Colon (tissue), 2 donors: ENCODE measurements around the gene CWC22.
"Not testable (repeated sequence)": the region's sequence is repeated elsewhere in the genome, so short reads cannot be mapped to it uniquely, and the experiment has no call there.

Source experiments
- FAIRE-seq: peaks from 2 replicates; lab custom pipeline; 2012; peaks lifted over from hg19 to GRCh38; lab: Jason Lieb, UNC
- donor health status: control.
- donor health status: control.

Gene CWC22

DNA sequence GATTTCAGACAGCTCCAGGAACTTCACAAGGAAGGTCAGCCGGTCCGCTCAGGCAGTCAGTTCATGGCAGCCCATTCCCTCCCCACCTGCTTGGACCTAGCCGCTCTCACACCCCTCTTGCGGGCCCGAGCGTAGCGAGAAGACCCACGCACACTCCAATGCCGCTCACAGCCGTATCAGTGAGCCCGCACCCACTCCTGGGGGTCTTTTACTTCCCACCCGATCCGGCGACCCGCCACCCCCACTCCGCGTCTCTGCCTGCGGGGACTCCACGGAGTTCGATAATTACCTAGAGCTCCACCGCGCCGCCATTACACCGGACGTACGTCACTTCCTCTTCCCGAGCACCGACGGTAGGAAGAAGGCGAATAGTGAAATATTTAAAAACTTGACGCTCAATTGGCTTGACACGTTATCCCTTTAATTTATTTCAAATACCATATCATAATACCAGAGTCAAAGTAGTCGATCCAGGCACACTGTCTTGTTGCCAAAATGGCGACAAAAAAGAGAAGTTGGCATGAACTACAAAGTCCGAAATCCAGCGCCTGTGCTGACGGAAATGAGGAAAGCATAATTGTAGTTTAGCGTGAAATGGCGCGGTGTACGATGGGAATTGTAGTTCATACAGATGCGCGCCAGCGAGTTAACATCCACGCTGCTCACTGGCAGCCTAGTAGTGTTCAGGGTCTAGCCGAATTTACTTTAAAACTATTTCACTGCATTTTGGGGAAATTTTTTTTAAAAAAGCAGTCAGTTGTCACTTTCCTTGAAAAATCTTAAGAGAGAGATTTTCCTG lies at the start of gene CWC22:
Gene CWC22 (minus strand): TSS at position 517 of the 799 bp plus-strand sequence. CDS start 13,956 bp downstream, outside the sequence.
- peak; percentile 87 for FAIRE-seq

DNA sequence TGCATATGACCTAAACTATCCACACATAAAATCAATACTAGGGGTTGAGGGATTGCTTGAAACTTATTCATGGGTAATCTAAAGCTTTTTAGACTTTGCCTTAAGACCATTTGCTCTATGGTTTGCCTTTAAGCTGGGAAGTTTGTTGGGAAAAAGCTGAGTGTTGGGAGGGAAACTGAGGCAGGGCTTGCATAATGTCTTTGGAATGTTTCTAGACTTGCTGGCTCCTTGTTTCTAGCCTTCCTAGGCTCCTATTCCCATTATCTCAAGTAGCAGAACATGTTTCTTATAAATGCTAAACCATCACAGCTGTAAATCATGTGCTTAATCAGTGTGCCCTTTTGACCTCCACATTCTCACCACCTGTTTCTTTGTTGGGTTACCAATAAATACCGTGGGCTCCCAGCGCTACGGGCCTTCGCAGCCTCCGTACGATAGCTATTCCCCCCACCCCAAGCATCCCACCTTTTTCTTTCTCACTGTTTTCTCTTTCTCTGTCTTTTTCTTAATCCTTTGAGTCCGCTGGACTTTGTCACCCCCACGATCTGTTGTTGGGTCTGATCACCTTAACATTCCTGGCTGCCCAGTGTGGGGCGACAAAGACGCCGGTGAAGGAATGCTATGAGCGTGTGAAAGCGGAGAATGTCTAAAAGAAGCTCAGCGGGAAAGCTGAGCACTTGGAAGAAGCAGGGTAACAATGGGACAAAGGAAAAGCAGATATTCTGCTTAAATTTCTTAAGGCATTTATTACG lies 49.4 kb upstream of the CWC22 start:
- no peak for FAIRE-seq

DNA sequence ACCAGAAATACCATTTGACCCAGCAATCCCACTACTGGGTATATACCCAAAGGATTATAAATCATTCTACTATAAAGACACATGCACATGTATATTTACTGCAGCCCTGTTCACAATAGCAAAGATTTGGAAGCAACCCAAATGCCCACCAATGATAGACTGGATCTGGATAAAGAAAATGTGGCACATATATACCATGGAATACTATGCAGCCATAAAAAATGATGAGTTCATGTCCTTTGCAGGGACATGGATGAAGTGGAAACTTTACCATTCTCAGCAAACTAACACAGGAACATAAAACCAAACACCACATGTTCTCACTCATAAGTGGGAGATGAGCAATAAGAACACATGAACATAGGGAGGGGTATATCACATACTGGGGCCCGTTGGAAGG lies 47.5 kb upstream of the CWC22 start:
- not testable (repeated sequence) for FAIRE-seq

DNA sequence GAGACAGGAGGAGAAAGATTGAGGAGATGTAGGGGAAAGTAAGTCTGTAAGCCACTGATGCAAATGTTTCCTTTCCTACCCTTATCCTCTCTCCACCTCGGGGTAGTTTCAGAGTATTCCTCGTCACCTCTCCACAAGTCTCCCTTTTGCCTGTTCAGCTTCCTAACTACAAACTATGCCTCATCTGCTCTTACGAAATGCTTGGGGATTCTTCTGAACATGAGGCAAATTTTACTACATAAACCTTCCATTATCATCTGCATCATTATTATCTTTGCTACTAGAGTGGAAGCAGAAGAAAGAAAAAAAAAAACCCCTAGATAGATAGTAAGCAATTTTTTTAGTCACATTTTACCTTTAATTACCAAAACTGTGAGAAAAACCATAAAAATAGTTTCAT lies 43.1 kb upstream of the CWC22 start:
- no peak for FAIRE-seq

DNA sequence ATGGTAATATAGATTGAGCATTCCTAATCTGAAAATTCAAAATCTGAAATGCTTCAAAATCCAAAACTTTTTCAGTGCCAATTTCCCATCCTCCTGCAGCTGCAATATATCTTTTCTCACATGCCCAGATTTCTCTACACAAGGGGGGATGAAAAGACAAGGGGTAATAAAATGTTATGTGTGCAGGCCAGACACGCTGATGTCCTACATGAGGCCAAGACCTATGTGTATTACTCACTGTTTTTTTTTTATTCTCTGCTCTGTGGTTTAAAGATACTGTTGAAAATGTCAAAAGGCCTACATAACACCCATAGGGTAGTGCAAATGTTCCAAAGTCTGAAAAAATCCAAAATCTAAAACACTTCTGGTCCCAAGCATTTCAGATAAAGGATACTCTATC lies 41.2 kb upstream of the CWC22 start:
- FAIRE-seq = no peak

DNA sequence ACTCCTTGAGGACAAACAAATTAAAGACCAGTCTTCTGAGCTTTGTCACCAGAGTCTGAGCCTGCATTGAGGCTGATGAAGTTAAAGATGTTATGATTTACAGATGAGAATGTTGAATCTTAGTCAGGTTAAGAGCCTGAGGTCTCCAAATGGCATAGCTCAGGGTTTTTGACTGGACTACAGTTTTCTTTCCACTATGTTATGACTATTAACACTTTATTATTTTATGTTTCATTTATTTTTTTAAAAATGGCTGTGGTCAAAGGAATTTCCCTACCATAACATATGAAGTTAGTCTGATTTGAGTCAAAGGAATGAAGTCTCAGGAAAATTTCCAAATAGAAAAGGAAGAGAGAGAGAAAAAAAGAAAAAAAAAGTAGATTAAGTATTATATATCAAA lies 39.7 kb upstream of the CWC22 start:
- FAIRE-seq = no peak

DNA sequence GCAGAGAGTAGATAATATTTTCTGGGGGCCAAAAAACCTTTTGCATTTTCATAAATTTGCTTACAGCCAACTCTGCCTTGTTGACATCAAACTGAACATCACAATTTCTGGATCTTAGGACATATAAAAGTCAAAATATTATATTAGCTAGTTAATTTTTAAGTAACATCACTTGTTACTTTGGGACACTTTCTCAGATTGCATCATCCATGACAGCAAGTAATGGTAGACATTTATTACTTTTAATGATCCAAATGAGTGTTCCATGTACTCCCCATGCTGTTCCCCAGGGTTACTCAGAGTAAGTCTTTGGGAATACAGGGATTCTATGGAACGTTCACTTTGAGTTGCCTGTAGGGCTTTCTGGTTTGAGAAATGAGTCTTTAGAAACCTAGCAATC lies 39.1 kb upstream of the CWC22 start:
- no peak for FAIRE-seq

DNA sequence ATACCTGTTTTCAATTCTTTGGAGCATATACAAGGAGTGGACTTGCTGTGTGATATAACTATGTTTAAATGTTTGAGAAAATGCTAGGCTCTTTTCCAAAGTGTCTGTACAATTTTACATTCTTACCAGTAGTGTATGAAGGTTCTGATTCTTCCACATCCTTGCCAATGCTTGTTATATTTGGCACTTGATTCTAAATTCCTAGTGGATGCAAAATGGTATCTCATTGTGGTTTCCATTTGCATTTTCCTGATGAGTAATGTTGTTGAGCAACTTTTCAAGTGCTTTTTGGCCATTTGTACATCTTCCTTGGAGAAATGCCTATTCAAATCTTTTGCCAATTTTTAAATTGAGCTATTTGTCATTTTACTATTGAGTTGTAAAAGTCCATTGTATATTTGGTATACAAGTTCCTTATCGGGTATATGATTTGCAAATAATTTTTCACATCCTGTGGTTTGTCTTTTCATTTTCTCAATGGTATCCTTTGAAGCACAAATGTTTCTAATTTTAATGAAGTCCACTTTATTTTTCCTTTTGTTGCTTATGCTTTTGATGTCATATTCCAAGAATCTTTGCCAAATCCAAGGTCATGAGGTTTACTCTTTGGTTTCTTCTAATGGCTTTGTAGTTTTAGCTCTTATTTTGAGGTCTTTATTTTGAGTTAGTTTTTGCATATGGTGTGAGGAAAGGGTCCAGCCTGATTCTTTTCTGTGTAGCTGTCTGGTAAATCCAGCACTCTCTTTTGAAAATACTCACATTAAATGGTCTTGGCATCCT lies 33.2 kb upstream of the CWC22 start:
- FAIRE-seq = no peak

DNA sequence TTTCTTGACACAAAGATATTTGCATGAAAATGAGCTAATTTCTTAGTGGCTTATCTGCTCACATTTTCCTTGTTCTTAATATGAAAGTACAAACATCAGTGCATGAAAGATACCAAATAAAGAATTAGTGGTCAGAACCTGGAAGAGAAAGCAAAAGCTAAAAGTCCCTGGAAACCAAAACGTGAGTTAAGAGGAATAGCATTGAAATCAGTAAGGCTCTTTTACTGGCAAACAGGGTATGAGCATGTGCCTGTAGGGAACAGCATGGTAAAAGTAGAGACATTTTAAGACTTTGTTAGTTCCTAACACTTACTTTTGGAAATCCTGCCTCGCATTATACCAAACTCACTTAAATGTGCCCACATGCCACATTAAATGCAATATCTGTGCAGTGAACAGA lies 31.9 kb upstream of the CWC22 start:
- FAIRE-seq = no peak

DNA sequence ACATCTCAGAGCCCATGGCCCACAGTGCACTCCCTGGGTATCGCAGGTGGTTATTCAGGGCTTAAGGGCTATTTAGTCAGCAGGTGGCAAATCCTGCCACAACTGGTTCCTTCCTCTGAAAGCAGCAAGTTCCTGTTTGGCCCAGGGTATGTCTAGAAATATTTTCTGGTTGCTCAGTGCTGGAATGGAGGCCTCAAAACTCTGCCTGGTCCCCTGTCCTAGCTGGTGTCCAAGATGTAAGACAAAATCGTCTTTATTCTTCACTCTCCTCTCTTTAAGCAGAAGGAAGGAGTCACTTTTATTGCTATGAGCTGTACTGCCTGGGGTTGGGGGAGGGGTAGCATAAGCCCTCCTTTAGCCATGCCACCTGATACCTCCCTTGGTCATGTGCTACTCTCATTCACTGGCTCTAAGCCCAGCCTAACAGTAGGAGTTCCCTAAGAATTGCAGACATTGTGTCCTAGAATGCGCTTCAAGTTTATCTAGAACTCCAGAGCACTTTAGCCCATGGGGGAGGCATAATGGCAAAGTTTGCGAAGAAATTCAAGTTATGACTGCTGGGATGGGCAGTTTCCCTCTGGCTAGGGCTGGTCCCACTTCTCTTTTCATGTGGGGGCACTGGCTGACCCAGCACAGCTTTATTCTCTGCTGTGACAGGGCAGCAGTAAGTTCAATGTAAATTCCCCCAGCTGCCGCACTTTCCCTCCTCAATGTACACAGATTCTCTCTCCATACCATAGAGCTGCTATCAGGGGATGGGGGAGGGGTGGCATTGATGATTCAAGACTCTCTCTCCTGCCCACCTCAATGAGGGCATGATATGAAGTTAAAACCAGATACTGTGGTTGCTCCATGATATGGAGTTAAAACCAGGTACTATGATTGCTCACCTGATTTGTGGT lies 27.1 kb upstream of the CWC22 start:
- no peak for FAIRE-seq

DNA sequence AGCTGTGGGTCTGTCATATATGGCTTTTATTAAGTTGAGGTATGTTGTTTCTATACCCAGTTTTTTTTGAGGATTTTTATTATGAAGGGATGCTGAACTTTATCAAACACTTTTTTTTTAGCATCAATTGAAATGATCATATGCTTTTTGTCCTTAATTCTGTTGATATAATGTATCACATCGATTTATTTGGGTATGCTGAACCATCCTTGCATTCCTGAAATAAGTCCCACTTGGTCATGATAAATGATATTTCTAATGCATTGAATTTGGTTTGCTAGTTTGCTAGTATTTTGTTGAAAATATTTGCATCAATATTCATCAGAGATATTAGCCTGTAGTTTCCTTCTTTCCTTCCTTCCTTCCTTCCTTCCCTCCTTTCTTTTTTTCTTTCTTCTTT lies 22.5 kb upstream of the CWC22 start:
- FAIRE-seq = no peak

DNA sequence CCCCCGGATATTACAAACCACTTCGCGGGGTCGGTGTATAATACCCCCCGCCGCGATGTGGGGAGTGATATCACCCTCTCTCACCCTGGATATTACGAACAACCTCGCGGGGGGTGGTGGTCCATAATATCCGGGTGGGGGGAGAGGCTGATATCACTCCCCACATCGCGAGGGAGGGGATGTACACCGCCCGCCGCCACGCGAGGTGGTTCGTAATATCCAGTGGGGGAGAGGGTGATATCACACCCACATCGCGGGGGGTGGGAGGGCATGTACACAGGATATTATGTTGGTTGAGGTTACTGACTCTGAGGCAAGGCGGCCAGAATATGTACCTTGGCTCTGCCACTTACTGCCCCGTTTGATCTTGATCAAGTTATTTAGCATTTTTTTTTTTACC lies 14.8 kb upstream of the CWC22 start:
- FAIRE-seq = no peak

DNA sequence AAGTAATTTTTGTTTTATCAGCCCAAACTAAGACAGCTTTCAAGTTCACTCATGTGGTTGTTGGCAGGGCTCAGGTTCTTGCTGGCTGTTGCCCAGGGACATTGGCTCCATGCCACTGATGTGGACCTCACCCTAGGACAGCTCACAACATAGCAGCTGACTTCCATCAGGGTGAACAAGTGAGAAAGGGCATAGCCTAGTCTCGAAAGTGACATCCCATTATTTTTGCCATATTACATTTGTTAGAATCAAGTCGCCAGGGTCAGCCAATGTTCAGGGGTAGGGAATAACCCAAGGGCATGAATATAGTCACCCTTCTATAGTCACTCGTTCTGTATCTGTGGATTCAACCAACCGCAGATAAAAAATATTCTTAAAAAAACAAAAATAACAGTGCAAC lies 10.7 kb upstream of the CWC22 start:
- no peak for FAIRE-seq

DNA sequence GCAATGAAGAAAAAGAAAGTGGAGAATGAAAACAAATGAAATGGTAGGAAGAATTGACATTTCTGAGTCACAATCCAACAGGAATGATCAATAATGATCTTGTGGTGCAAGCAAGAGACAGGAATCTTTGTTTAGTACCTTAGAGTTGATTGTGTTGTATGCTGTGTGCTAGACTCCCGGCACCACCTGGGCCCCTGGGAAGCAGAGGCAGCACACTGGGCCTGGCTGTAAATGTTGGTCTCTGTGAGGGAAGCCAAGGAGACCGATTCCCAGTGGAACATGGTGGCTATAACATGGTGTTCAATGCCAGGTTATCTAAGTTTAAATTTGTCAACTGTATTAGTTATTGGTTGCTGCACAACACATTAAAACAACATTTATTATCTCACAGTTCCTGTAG lies 9.8 kb upstream of the CWC22 start:
- FAIRE-seq = no peak

DNA sequence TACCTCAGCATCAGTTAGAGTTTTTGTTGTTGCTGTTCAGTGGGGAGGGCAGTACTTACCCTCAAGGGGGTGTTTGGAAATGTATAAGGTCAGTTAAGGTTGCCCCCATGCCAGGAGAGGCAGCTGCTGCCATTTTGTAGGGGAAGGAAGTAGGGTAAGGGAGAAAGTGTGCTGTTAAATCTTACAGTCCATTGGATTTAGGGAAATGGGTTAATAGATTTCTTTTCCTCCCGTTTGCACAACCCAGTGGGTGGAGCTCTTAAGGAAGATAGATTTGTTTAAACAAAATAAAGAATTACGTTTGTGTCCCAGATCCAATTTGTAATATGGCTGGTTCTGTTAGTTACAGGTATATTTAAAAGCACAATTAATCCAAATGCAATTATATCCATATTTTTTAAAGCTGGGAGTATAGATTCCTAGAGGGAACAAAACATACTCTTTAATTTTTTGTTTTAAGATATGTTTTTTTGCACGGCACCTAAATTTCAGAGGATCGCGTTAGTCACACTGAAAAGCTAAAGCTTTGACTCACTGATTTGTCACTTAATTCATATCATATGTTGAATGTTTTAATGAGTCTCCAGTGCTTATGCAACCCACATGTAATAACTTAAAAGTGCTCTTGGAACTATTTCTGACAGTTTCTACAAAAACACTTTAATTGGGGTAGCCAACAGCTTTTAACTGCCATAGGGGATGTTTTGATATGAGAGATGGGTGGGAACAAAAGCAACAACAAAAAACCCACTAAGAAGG lies 9.0 kb upstream of the CWC22 start:
- FAIRE-seq = no peak

DNA sequence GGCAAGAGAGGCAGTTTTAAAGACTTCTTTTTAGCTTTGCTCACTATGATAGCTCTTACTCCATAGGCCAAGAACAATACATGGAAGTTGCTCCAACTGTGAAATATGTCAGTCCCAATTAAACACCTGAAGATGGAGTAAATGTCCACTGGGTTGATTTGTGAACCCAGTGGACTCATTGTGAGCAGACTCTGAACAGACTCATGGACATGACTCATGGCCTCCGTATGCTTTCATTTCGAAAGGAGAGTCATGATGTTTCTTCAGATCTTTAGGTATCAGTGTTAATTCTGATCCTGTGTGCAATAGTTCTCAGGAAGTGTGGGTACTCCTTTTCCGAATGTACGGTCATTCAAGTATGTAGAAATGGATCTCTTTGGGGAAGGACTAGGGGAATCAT lies 5.4 kb upstream of the CWC22 start:
- FAIRE-seq = no peak

DNA sequence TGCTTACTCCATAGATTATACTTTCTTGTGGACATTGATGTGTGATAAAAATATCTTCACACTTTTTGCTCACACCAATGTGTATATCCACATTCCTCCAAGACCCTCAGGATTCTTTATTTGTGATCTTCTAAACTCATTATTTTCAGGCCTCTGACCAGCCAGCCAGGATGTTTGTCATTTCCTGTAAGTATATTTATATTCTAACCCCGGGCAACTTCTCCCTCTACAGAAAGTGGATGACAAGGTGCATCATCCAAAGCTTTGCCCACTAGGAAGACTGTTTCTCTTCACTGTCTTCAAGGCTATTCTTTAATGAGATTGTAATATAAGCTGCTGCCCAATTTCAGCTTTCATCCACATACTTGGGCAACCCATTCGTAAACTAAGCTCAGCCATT lies 3.6 kb upstream of the CWC22 start:
- FAIRE-seq = no peak

DNA sequence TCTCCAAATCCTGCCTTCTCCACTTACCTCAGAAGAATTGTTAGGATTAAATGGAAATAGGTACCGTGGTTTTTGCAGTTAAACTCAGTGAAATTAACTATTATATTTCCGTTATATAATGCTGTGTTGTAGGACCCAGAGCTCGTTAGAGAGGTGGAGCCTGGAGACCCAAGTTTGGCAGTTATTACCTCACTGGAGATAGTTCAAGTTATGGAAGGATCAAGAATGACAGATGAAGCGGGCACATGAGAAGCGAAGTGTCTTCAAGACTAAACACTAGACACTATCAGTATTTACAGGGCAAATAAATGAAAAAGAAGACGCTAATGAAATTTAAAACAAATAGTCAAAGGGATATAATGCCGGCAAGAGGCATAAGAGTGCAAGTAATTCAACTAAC lies 866 bp downstream of the CWC22 start:
- no peak for FAIRE-seq

DNA sequence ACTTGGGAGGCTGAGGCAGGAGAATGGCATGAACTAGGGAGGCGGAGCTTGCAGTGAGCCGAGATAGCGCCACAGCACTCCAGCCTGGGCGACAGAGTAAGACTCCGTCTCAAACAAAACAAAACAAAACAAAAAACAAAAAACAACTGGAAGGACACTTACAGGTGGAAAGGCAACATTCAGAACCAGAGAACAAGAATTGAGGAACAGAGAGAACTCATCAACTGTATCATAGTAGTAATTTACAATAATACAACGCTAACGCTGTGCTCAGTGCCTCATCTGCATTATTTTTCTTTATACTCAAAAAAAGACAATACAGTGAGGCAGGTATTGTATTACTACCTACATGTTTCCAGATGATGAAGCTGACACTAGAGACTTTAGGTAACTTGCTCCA lies 1.6 kb downstream of the CWC22 start:
- FAIRE-seq = not testable (repeated sequence)

DNA sequence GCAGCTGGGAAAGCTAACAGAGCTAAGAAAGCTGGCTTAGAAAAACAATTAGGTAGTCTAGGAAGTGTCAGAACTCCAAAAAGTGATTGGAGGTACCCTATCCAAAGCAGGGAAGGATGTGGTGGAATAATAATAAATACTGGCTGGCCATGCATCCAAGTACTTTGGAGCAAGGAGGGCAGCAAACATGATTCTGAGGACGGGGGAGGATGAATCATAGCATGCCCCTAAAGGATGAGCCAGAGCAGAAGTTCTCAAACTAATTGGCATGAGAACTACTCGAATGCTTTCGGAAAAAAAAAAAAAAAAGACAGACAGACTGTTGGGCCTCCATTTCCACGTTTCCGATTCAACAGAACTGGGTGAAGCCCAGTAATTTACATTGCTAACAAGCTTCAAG lies 2.4 kb downstream of the CWC22 start:
- no peak for FAIRE-seq

DNA sequence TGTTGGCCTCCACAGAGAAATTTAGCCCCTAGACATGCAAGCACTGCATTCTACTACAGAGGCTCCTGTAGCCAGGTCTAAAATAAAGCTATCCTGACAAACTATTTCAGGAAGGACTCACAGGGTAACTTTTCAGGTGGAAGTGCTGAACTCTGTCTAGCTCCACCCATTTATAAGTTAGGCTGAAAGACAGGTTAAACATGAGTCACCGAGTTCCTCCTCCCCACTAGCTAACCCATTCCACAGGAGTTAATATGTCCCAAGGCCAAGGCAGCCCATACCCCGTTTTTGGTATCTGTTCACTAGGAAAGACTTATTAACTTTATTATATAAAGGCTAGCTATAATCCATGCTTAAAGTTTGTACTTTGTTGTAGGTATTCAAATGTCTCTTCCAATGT lies 3.5 kb downstream of the CWC22 start:
- FAIRE-seq = no peak
